PC-9 (cell line): ENCODE measurements around the gene FGF22.

Source experiments
- CTCF ChIP-seq: fragments of 200-600 bp; sonication (generic); conservative IDR thresholded peaks from 2 replicates; pipeline ENCODE4 v1.6.1; 2017; ENCODE audit warnings: mixed run types, antibody characterized with exemption, mild to moderate bottlenecking, moderate library complexity
- EZH2 ChIP-seq: fragments of 200-600 bp; sonication (generic); IDR thresholded peaks from 2 replicates; pipeline ENCODE4 v1.8.0; 2017; ENCODE audit warnings: antibody characterized with exemption, low read depth

GRCh38 chr19:632579-633067 lies 7.1 kb upstream of the FGF22 start:
- TF ChIP-seq CTCF (no peak), EZH2 (no peak)
